ENCODE data around the gene PRAC2.

The PRAC2 gene

DNA sequence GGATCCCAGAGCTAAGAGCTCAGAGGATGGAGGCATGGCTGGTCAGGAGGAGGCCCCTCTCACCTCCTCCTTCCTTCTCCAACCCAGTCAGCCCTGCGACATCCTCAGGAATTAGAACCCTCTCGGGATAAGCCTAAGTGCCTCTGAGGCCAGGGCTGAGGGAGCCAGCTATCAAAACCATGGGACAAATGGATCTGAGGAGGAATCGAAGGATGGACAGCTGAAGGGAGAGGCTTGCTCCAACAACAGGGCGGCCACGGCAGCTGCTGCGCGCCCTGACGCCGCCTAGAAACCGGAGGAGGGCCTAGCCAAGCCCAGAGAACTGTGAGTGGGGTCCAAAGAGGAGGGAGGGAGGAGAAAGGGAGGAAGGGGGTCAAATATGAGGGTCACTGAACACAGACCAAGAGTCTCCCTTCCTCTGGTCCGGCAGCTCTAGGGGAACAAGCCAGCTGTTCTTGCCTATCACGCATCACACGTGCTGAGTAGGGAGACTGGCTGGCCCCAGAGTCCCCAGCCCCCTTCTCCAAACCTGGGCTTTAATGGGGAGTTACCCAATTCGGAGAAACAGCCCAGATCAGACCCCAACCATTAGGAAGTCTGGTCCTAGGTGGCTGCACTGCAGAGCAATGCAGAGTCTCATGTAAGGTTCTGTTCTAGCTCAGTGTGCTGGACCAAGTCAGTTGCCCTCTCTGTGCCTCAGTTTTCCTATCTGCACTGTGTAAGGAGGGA is 11.5 kb downstream of the PRAC2 start:
- DNase-seq (ENCODE audit: low spot score): no peak

- no peak for DNase-seq (ENCODE audit: low spot score)
These were observed 12.0 kb downstream of the PRAC2 start for GRCh38 chr17:48735062-48735351.

DNA sequence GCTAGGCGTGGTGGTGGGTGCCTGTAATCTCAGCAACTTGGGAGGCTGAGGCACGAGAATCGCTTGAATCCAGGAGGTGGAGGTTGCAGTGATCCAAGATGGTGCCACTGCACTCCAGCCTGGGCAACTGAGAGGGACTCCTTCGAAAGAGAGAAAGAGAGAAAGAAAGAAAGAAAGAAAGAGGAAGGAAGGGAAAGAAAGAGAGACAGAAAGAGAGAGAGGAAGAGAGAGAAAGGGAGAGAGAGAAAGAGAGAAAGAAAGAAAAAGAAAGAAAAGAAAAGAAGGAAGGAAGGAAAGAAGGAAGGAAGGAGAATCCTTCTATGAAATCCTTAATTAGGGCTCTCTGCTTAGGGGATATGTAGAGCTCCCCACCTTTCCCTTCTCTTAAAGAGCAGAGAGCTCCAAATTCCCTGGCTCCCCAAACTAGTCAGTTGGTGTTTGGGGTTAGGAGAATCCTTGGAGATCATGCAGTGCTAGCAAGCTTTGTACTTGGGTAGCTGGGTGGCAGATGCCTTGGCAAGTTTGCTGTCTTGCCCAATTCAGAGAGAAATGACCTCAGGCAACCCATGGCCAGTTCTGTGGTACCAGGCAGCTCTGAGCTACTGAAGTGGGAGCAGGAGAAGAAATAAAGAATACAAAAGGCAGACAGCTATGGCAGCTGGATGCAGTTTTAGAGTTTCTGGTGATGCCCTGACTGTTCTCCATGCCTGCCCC is 14.5 kb downstream of the PRAC2 start:
- DNase-seq (ENCODE audit: low spot score): no peak

DNA sequence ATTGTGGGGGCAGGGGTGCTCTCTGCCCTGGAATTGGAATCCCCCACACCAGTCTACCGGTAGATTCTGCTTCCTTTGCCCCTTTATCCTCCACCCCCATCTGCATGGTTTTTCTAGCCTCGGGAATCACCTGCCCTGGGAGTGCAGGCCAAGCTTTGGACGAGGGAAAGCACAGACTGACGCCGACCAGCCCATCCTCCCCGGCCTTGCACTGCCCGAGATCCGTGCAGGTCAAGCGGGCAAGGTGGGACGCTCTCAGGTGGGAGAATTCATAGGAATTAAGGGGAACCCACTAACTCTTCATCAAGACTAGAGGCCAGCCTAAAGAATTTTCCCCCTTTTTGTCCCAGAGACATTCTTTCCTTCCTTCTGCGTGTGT is 15.4 kb downstream of the PRAC2 start:
- no peak for DNase-seq (ENCODE audit: low spot score)

- DNase-seq (ENCODE audit: low spot score): no peak
These were observed 16.0 kb downstream of the PRAC2 start for GRCh38 chr17:48738803-48739526.

DNA sequence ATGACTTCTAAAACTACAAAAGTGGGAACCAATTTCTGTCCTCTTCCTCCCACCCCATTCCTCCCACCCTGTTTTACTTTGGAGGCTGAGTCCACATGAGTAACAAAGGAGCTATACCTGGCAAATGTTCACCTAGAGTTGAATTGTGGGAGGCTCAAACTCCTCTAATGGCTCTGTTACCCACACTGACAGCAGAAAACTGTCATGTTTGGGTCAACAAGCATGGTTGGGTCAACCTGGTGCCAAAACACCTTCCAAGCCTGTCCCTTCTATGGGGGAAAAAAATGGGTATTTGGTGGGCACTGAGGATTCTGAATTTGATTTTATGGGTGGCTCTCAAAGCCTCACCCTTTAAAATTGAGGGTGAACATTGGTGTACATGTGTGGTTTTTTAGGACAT is 17.6 kb downstream of the PRAC2 start:
- no peak for DNase-seq (ENCODE audit: low spot score)

DNA sequence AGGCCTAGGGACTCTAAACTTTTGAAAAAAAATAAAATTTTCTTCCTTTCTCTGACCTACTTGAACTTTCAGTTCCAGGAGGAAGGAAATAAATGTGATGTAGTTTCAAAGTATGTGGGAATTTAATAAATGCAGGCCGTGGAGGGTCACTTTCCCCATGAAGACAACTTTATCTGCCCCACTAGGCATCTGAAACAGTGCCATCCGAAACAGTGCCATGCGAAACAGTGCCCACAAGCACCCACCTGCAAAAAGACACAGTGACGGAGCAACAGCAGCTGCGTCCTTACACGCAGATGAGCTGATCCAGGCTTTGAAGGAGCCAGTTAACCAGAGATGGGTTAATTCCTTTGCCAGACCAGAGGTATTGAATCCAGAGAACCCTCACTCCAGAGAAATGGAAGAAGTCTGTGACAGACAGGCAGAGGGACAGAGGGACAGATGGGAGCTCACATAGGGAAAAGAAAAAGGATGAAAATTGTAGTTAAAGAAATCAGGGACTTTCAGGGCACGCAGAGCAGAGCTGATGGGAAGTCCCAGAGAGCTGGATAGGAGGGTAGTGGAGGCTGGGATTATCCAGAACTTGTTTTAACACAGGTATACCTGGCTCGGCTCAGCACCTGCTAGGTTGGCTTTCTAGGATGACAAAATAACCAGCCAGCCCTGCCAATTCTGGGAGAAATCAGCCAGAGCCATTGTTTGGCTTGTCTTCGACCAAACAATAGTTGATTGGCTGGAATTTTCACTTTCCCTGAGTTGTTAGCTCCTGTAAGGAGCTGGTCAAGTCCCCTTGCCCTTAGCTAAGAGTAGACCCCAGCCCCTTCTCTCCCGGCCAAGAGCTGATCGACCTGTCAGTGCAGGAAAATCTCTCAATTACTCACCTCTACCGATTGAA is 22.6 kb downstream of the PRAC2 start:
- no peak for DNase-seq (ENCODE audit: low spot score)

GRCh38 chr17:48746916-48747444 is 24.0 kb downstream of the PRAC2 start:
- no peak for DNase-seq (ENCODE audit: low spot score)

- DNase-seq (ENCODE audit: low spot score): no peak
These were observed 24.7 kb downstream of the PRAC2 start for GRCh38 chr17:48747445-48748363.

GRCh38 chr17:48748718-48749566 is 26.0 kb downstream of the PRAC2 start:
- DNase-seq (ENCODE audit: low spot score): no peak

DNA sequence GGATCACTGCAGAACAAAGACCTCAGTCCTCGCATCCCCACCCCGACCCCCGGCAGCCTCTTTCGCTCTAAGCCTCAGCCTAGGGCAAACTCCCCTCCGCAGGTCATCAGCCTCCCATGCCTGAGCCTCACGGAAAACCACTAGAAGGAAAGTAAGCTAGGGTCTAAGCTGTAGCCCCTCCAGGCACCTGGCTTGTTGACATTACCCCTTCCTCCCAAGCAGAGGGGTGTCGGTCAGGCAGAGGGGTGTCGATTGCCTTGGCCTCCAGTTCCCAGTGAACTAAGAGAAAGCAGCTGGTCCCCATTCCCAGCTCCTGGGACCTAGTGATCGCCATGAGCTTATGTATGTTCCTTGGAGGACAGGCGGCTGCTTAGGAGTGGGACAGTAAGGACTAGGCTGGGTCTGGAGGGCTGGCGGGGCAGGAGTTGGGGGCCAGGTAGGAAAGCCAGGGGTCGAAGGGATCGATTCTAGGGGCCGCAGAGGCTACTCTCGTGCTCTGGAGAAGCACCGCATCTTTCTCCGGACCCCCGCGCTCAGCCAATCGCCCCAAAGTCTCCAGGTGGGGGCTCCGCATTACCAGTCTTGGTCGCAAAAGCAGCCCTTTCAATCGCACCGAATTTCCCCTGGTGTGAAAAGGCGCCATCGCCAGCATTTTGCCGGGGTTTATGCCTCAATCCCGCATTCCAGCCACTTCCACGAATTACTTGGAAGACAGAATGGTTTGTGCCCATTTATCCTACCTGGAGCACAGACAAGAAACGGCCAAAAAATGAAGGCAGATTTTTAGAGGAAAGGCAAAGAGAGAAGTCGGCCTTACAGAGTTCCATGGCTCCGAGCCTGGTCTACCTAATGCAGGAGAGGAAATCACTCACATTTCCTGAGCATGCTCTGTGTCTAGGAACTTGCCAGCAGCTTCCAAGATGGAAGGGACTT is 26.9 kb downstream of the PRAC2 start:
- DNase-seq (ENCODE audit: low spot score): no peak

DNA sequence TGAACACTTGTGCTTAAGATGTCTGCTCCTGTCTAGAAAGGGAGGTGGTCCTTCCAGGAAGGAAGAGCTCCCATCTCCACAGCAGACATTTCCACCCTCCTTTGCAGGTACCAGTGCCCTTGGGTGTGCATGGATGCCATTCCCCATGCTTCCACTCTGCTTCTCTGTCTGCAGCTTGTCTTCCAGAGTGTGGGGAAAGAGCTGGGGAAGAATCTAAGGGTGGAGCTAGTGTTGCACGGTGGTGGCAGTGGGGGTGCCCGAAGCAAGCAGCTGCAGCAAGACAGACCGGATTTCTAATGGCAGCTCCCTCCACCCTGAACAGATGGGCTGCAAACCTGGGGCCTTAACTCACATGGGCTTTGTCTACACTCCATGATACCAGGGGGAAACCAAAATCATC is 28.2 kb downstream of the PRAC2 start:
- no peak for DNase-seq (ENCODE audit: low spot score)

GRCh38 chr17:48751733-48752398 is 28.9 kb downstream of the PRAC2 start:
- no peak for DNase-seq (ENCODE audit: low spot score)

DNA sequence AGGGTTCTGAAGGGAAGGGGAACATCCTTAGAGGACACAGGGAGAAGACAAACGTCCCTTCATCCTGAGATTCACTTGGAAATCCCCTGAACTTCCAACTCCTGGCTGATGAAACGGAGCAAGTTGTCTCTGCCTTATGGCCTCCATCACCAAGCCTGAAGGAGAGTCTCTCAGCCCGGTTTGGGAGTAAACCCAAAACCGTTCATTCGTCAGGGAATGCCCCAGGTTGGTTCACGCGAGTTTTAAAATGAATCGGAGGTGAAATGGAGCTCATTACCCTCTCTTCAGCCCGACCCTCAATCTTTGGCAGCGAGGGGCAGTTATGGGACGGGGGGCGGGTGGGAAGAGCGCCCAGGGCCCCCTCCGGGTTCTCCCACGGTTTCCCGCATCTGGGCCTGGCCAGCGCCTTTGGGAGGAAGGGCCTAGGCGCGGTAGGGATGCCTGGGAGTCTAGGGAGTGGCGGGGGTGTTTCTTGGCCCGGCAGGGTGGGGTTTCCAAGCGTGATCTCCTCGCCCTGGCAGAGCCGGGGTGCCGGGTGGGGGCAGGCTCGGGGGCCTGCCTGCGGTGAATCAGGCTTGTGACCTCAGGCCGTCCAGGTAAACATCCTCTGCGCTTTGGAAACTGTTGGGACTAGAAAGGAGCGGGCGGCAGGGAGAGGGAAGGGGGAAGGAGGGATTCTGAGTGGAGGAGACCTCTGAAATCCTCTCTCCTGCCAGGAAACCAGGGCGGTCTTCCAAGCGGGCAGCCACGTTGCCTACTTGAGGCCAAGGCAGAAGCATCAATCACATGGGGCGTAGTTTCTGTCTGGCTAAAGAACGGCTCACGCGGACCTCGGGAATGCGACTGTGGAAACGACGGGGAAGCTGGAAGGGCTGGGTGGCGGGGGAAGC is 29.7 kb downstream of the PRAC2 start:
- DNase-seq (ENCODE audit: low spot score): no peak

DNA sequence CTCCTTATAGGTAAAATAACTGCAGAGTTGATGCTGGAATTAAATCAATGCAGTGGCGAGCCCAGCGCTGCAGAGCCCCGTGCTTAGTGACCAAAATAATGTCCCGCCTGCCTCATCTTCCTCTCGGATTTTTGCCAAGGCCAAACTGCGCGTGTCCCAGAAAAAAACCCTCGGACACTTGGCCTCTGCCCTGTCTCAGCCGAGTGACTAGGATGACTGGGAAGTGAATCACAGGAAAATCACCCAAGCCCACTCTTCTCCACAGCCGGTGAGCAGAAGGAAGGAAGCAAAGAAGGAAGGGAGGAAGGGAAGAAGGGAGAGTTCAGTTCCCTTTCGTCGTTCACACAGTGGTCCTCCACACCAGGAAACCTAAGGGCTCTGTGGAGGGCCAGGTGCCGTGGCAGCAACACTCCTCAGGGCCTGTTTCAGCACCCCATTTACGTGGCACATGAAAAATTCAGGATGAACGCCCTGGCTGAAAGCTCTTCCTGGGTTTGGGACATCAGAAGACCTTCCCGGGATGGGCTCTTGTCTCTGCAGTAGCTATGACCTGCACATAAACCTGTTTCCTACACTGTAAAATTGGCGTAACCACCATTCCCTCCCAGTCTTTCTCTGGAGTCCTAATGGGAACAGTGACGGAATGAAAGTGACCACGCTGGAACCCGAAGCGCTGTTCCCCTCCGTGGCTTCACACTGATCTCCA is 31.0 kb downstream of the PRAC2 start:
- no peak for DNase-seq (ENCODE audit: low spot score)

GRCh38 chr17:48754500-48755261 is 31.7 kb downstream of the PRAC2 start:
- DNase-seq (ENCODE audit: low spot score): no peak

Data from germinal center (tissue), 1 donor.